ENCODE results near the gene ZDHHC8. TPM values are rescaled to one million over a fixed set of nuclear protein-coding genes. Genes with fewer than 3 reads are reported as not detected.
A peak's percentile ranks its signal among the peaks of the same experiment; 100 is the strongest.

Gene ZDHHC8
- total and polyA plus RNA-seq, 10 of the 15 experiments (the other 5 are each of a cell fraction or from before 2014, with no cell fraction given): 0.03 to 46.3 (median 5.3) TPM

DNA sequence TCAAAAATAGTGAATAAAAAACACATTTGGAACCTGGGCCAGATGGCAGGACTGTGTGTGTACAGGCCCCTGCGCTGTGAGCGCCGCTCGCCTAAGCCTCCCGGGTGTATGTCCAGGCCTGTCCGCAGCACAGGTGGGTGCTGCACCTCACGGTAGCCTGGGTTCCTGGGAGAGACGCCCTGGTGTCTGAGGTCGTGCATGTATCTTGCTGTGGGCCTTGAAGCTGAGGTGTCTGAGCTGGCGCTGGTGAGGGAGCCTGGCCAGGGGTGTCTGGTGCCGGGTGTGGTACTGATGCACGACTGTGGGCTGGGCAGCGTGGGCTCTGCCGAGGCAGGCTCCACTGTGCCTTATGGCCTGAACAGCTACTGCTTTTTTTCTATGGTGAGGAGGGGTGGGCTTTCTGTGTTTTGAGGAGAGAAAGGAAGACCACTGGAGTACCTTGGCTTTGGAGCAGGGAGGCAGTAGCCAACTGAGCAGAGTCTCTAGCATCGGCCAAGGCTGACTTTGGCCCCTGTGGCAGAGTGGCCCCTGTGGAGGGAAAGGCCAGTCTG, 4.2 kb upstream of the ZDHHC8 start:
- whole genome bisulfite sequencing (ENCODE audit: insufficient coverage, insufficient replicate concordance, low lambda C conversion rate, missing lambda C conversion rate): 89% methylated on average over 15 of the region's 15 CpGs
- FAIRE-seq (no peak), DNase-seq (ENCODE audit: low read depth, low spot score) (no peak), ATAC-seq (no peak)
- BruUV-seq (replicated peaks): no TSS peak
- ChIA-PET POLR2A (interaction anchor here (0.5 kb wide), 1 partner anchor 48 kb away, joined by 4 read pairs; no protein-coding TSS in a partner anchor), SMC1A (ENCODE audit: uncharacterized antibody, unreplicated experiment) (no interaction called here), CTCF (no interaction called here), RAD21 (ENCODE audit: unreplicated experiment) (no interaction called here)
- Histone ChIP-seq H3K9ac (ENCODE audit: control insufficient read depth, insufficient read depth, low read length) (no peak overlapping the region), H3K36me3 (ENCODE audit: control insufficient read depth in 2 of 2, insufficient read depth in 2 of 2, low read length in 1 of 2) (peaks cover 20 to 31% of the 10 kb centered on the region in 2 experiments; a peak in 3 of 4 replicates), H2AFZ (ENCODE audit: control insufficient read depth, low read depth, low read length) (no peak overlapping the region), H4K20me1 (ENCODE audit: control insufficient read depth, insufficient read depth) (no peaks in the 10 kb centered on the region), H3K4me2 (ENCODE audit: control insufficient read depth, insufficient read depth) (no peak overlapping the region), H3K4me3 (no peak overlapping the region), H3K79me2 (ENCODE audit: control insufficient read depth, insufficient read depth, low read length) (peaks cover 9% of the 10 kb centered on the region), H3K9me3 (replicated peaks; ENCODE audit: control insufficient read depth, insufficient read depth, low read length) (no peaks in the 10 kb centered on the region), H3K27ac (ENCODE audit: control insufficient read depth, insufficient read depth) (no peak overlapping the region), H3K4me1 (ENCODE audit: control insufficient read depth, insufficient read depth, low read length) (peaks cover 4% of the 10 kb centered on the region; the same call in 1 of the 2 replicates), H3K27me3 (replicated peaks in 1 of 2; ENCODE audit: control insufficient read depth in 2 of 2, insufficient read depth in 2 of 2, low read length in 1 of 2) (no peaks in the 10 kb centered on the region)
- intact Hi-C loops (cut with micrococcal nuclease; ENCODE audit: unreplicated experiment): no loop called here
- in situ Hi-C loops (cut with MboI): no loop called here
- TF ChIP-seq POLR2A (IDR thresholded peaks at IDR 0.05; ENCODE audit: low read depth, low read length) (peak; percentile 50; the same call in 1 of the 2 replicates), TARDBP (IDR thresholded peaks at IDR 0.05; ENCODE audit: borderline replicate concordance) (no peak)

DNA sequence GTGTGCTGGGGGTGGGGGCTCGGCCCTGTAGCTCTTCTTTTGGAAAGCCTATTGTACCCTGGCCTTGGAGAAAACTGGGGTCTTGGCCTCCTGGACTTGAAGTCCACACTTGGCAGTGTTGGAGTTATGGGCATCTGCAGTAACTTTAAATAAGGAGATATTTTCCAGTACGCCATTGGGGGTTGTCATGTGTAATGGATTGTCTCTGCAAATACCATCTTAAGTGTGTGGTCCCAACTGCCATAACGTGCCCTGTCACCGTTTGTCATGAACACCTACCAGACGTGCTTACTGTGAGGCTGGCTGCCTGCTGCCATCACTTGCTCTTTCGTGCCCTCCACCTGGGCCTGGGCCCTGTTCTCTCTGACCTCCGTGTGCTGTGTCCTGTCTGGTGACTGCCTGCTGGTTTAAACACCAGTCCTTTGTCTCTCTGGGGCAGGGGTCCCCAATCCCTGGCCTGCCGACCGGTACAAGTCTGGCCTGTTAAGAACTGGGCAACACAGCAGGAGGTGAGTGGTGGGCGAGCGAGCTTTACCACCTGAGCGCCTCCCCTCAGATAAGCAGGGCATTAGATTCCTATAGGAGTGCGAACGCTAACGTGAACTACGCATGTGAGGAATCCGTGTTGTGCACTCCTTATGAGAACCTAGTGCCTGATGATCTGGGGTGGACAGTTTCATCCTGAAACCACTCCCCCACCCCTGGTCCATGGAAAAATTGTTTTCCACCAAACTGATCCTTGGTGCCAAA, 3.6 kb upstream of the ZDHHC8 start:
- BruUV-seq (replicated peaks): no TSS peak

More for the DNA sequence above, 3.6 kb upstream of the ZDHHC8 start:
- ATAC-seq (no peak), DNase-seq (ENCODE audit: low read depth, low spot score) (no peak), FAIRE-seq (no peak)
- in situ Hi-C loops (cut with MboI) (no loop called here), intact Hi-C loops (cut with micrococcal nuclease; ENCODE audit: unreplicated experiment) (no loop called here)
- H3K79me2 ChIP-seq (ENCODE audit: control insufficient read depth, insufficient read depth, low read length): peaks cover 11% of the 10 kb centered on the region
- H2AFZ ChIP-seq (ENCODE audit: control insufficient read depth, low read depth, low read length): no peak overlapping the region
- no peaks in the 10 kb centered on the region for H3K9me3 ChIP-seq (replicated peaks; ENCODE audit: control insufficient read depth, insufficient read depth, low read length)
- H3K27me3 ChIP-seq (replicated peaks in 1 of 2; ENCODE audit: control insufficient read depth in 2 of 2, insufficient read depth in 2 of 2, low read length in 1 of 2): no peaks in the 10 kb centered on the region
- ChIA-PET POLR2A (interaction anchor here (0.5 to 1.8 kb wide), 2 partner anchors 8 to 49 kb away, joined by 4 read pairs; no protein-coding TSS in a partner anchor), SMC1A (ENCODE audit: uncharacterized antibody, unreplicated experiment) (no interaction called here), CTCF (no interaction called here), RAD21 (ENCODE audit: unreplicated experiment) (no interaction called here)
- no peak overlapping the region for H3K4me3 ChIP-seq
- no peaks in the 10 kb centered on the region for H4K20me1 ChIP-seq (ENCODE audit: control insufficient read depth, insufficient read depth)
- H3K36me3 ChIP-seq (ENCODE audit: control insufficient read depth in 2 of 2, insufficient read depth in 2 of 2, low read length in 1 of 2): peaks cover 20 to 31% of the 10 kb centered on the region in 2 experiments; a peak in 3 of 4 replicates
- TF ChIP-seq POLR2AphosphoS2 (IDR thresholded peaks at IDR 0.05; ENCODE audit: low read depth, low read length) (peak; percentile 43; the same call in 1 of the 2 replicates), POLR2A (IDR thresholded peaks at IDR 0.05; ENCODE audit: low read depth, low read length) (peak; percentile 64), KAT2A (conservative IDR thresholded peaks at IDR 0.05; ENCODE audit: control insufficient read depth, low read depth, low read length) (no peak)
- H3K4me1 ChIP-seq (ENCODE audit: control insufficient read depth, insufficient read depth, low read length): peaks cover 11% of the 10 kb centered on the region
- no peak overlapping the region for H3K9ac ChIP-seq (ENCODE audit: control insufficient read depth, insufficient read depth, low read length)
- H3K27ac ChIP-seq (ENCODE audit: control insufficient read depth, insufficient read depth): no peak overlapping the region
- WGBS (ENCODE audit: insufficient coverage, insufficient replicate concordance, low lambda C conversion rate, missing lambda C conversion rate): 90% methylated on average over 17 of the region's 17 CpGs
- H3K4me2 ChIP-seq (ENCODE audit: control insufficient read depth, insufficient read depth): no peak overlapping the region

Measured in GM12878 (cell line).